Effector memory CD4-positive, alpha-beta T cell (primary cell): Measurements from ENCODE around the gene BSN.
"Not testable (repeated sequence)": the region's sequence is repeated elsewhere in the genome, so short reads cannot be mapped to it uniquely, and the experiment has no call there.

Experiments
- DNase-seq, 3 donors: peaks; one replicate each; pipeline ENCODE4 v3.0.0-alpha.2; 2020
- H3K27ac ChIP-seq: 2 replicates; pipeline ENCODE4 v1.7.0; 2013; ENCODE audit warnings: mild to moderate bottlenecking, low read length, moderate library complexity; ENCODE audit not compliant: insufficient read depth, poor library complexity, severe bottlenecking
- H3K27me3 ChIP-seq: replicated peaks from 2 replicates; pipeline ENCODE4 v1.7.0; 2013; ENCODE audit warnings: mild to moderate bottlenecking, low read length; ENCODE audit not compliant: insufficient read depth, control insufficient read depth, poor library complexity, severe bottlenecking
- H3K36me3 ChIP-seq: 2 replicates; pipeline ENCODE4 v1.7.0; 2013; ENCODE audit warnings: mild to moderate bottlenecking, low read length, moderate library complexity; ENCODE audit not compliant: control insufficient read depth, insufficient read depth
- H3K4me1 ChIP-seq: 2 replicates; pipeline ENCODE4 v1.7.0; 2013; ENCODE audit warnings: low read length, mild to moderate bottlenecking; ENCODE audit not compliant: control insufficient read depth, insufficient read depth, poor library complexity, severe bottlenecking
- H3K4me3 ChIP-seq: 2 replicates; pipeline ENCODE4 v1.7.0; 2013; ENCODE audit warnings: low read length, low read depth, mild to moderate bottlenecking; ENCODE audit not compliant: insufficient read depth, poor library complexity, severe bottlenecking
- H3K9me3 ChIP-seq: 2 replicates; pipeline ENCODE4 v1.7.0; 2013; ENCODE audit warnings: mild to moderate bottlenecking, low read length, moderate library complexity; ENCODE audit not compliant: control insufficient read depth

The BSN gene

DNA sequence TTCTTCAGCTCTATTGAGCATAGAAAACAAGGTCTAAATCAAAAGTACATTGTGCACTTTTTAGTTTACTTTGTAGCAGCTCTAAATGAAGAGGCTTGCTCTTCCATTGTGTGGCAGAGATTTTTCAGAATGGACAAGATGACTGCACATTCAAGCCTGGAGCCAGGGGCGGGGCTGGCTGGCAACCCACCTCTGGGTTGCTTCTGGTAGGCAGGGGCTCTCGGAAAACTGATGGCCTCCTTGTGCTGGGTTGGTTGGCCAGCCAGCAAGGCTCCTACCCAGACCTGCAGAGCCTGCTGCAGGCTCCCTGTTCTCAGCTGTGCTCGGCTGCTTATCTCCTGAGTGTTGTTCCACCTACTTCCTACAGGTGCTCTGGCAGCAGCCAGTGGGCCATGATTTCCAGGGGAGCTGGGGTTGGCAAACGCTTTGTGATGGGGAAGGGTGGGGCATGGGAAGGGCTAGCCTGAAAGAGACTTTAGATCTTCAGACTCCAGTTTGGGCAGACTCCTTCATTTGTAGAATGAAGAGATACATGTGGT, 8.8 kb downstream of the BSN start:
- Histone ChIP-seq H3K4me3 (no peak overlapping the region), H3K4me1 (no peaks in the 10 kb centered on the region), H3K27ac (no peak overlapping the region), H3K27me3 (no peaks in the 10 kb centered on the region), H3K36me3 (no peaks in the 10 kb centered on the region), H3K9me3 (no peaks in the 10 kb centered on the region)
- no peak for DNase-seq

DNA sequence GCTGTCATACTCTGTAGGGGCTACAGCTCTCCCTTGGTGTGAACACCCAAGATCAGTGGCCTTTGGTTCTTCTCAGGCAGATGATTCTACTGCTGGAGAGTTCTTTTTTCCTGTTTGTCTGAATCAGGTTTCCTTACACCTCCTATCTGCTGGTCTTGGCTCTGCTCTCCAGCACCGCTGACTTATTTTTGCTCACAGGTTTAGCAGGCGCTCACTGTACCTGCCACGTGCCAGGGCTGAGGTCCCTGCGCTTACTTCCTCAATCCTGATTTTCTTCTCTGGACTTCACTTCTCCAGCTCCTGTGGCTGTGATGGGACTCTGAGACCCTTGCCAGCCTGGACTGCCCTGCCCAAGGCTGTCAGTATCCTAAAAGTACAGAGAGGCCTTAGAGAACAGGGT, 9.5 kb downstream of the BSN start:
- H3K9me3 ChIP-seq, result no peaks in the 10 kb centered on the region
- no peak for DNase-seq

DNA sequence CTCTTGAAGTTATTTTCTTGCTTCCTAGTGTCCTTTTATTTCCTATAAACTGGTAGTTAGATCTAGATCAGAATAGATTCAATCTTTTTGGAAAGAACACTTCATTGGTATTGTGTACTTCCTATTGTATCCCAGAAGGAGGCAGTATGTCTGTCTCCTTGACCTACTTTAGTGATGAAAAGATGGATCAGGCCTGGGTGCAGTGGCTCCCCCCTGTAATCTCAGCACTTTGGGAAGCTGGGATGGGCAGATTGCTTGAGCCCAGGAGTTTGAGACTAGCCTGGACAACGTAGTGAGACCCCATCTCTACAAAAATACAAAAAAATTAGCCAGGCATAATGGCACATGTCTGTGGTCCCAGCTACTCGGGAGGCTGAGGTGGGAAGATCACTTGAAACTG, 12.0 kb downstream of the BSN start:
- Histone ChIP-seq H3K36me3 (no peaks in the 10 kb centered on the region), H3K27me3 (no peaks in the 10 kb centered on the region), H3K4me1 (no peaks in the 10 kb centered on the region), H3K4me3 (no peak overlapping the region), H3K9me3 (no peaks in the 10 kb centered on the region), H3K27ac (no peak overlapping the region)
- DNase-seq, result no peak

More for the DNA sequence above, 9.5 kb downstream of the BSN start:
- H3K4me3 ChIP-seq, result no peak overlapping the region
- H3K27ac ChIP-seq, result no peak overlapping the region
- H3K36me3 ChIP-seq, result no peaks in the 10 kb centered on the region
- no peaks in the 10 kb centered on the region for H3K27me3 ChIP-seq
- no peaks in the 10 kb centered on the region for H3K4me1 ChIP-seq

- Histone ChIP-seq H3K9me3 (no peaks in the 10 kb centered on the region), H3K27me3 (no peaks in the 10 kb centered on the region), H3K36me3 (no peaks in the 10 kb centered on the region), H3K4me3 (no peak overlapping the region), H3K27ac (no peak overlapping the region), H3K4me1 (no peaks in the 10 kb centered on the region)
- DNase-seq, result no peak
These were observed 13.1 kb downstream of the BSN start for GRCh38 chr3:49567406-49567805.

- Histone ChIP-seq H3K27me3 (no peaks in the 10 kb centered on the region), H3K36me3 (no peaks in the 10 kb centered on the region), H3K27ac (no peak overlapping the region), H3K9me3 (no peaks in the 10 kb centered on the region), H3K4me1 (no peaks in the 10 kb centered on the region), H3K4me3 (no peak overlapping the region)
- no peak for DNase-seq
These were observed 14.7 kb downstream of the BSN start for GRCh38 chr3:49568965-49569364.

DNA sequence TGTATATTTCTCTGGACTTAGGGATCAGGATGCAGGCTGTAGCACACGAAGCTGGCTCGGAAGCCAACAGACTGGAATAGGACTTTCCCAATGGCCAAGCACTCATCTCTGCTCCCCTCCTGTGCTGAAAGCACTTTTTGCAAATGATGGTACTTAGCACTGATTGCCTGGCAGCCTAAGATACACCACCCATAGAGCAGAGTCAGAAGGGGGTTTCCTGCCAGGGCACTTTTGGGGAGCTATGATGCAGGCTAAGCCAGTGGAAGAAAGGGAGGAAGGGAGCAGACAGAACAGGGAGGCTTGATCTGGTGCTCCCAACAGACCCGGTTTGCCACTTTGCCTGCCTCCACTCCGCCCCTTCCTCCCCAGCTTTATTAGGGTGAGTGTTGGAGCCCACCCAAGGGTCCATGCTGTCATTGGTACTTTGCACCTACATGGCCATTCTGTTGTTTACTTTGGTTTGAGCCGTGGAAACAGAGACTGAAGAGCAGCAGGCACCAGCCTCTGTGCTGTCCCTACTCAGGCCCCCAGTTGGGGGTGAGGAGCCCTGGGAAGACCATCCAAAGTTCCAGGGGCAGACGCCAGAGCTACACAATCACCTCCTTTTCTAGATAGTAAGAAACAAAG, 15.9 kb downstream of the BSN start:
- H3K27me3 ChIP-seq, result no peaks in the 10 kb centered on the region
- no peaks in the 10 kb centered on the region for H3K4me1 ChIP-seq
- no peaks in the 10 kb centered on the region for H3K9me3 ChIP-seq
- no peak overlapping the region for H3K4me3 ChIP-seq
- H3K36me3 ChIP-seq, result no peaks in the 10 kb centered on the region
- DNase-seq, result no peak
- H3K27ac ChIP-seq, result no peak overlapping the region

GRCh38 chr3:49582177-49582576, 27.9 kb downstream of the BSN start:
- DNase-seq, result no peak
- no peak overlapping the region for H3K27ac ChIP-seq
- no peak overlapping the region for H3K4me3 ChIP-seq
- H3K36me3 ChIP-seq, result no peaks in the 10 kb centered on the region
- no peaks in the 10 kb centered on the region for H3K4me1 ChIP-seq
- no peaks in the 10 kb centered on the region for H3K27me3 ChIP-seq
- no peaks in the 10 kb centered on the region for H3K9me3 ChIP-seq

DNA sequence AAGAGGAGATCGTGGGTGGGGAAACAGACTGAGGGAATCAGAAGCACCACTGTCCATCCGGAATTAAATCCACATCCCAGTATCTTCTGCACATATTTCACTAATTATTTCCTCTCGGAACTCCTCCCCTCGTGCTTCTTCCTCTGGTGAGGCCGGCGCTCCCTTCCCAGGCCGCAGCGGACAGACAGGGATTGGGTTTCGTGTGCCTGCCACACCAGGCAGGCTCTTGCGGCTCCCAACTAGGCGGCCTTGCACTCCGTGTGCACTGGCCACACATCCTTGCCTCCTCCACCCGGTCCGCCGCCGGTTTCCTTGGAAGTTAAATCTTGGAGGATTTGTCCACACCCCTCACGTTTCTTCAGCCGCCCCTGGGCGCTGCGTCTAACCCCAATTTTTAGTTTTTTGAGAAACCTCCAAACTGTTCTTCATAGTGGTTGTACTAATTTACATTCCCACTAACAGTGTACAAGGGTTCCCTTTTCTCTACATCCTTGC, 31.0 kb downstream of the BSN start:
- DNase-seq, H3K9me3 ChIP-seq, H3K4me1 ChIP-seq, H3K36me3 ChIP-seq, H3K4me3 ChIP-seq, H3K27me3 ChIP-seq, H3K27ac ChIP-seq: not testable (repeated sequence)

- DNase-seq, result no peak
- Histone ChIP-seq H3K9me3 (no peaks in the 10 kb centered on the region), H3K27me3 (no peaks in the 10 kb centered on the region), H3K4me3 (no peak overlapping the region), H3K4me1 (no peaks in the 10 kb centered on the region), H3K36me3 (no peaks in the 10 kb centered on the region), H3K27ac (no peak overlapping the region)
These were observed 37.3 kb downstream of the BSN start for GRCh38 chr3:49591615-49592014.

DNA sequence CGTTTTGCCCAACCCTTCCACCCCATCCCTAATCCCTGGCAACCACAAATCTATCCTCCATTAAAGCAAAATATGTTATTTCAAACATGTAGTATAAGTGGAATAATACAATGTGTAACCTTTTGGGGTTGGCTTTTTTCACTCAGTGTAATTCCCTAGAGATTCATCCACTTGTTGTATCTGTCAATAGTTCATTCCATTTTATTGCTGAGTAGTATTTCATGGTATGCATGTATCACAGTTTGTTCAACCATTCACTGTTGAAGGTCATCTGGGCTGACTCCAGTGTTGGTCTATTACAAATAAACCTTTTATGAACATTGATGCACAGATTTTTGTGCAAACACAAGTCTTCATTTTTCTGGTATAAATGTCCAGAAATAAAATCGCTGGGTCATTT, 38.8 kb downstream of the BSN start:
- no peaks in the 10 kb centered on the region for H3K36me3 ChIP-seq
- no peak overlapping the region for H3K27ac ChIP-seq
- H3K27me3 ChIP-seq, result no peaks in the 10 kb centered on the region
- H3K4me3 ChIP-seq, result no peak overlapping the region
- no peak for DNase-seq
- H3K9me3 ChIP-seq, result no peaks in the 10 kb centered on the region
- no peaks in the 10 kb centered on the region for H3K4me1 ChIP-seq
